ENCODE data around the gene SLC25A4.
"Not testable (repeated sequence)": the region's sequence is repeated elsewhere in the genome, so short reads cannot be mapped to it uniquely, and the experiment has no call there.

SLC25A4 gene

GRCh38 chr4:185112104-185112503, 31.0 kb upstream of the SLC25A4 start:
- no peak overlapping the region for H3K4me3 ChIP-seq (ENCODE audit: low read depth, low read length)
- TF ChIP-seq CTCF (IDR thresholded peaks at IDR 0.05; ENCODE audit: low read depth, low read length): no peak

- no peak for TF ChIP-seq CTCF (IDR thresholded peaks at IDR 0.05; ENCODE audit: low read depth, low read length)
- H3K4me3 ChIP-seq (ENCODE audit: low read depth, low read length): no peak overlapping the region
These were observed 29.7 kb upstream of the SLC25A4 start for GRCh38 chr4:185113340-185113739.

GRCh38 chr4:185115827-185116232, 27.2 kb upstream of the SLC25A4 start:
- H3K4me3 ChIP-seq (ENCODE audit: low read depth, low read length): no peak overlapping the region
- TF ChIP-seq CTCF (IDR thresholded peaks at IDR 0.05; ENCODE audit: low read depth, low read length): no peak

- no peak for TF ChIP-seq CTCF (IDR thresholded peaks at IDR 0.05; ENCODE audit: low read depth, low read length)
- no peak overlapping the region for H3K4me3 ChIP-seq (ENCODE audit: low read depth, low read length)
These were observed 25.6 kb upstream of the SLC25A4 start for GRCh38 chr4:185117300-185117934.

GRCh38 chr4:185118876-185119275, 24.2 kb upstream of the SLC25A4 start:
- no peak overlapping the region for H3K4me3 ChIP-seq (ENCODE audit: low read depth, low read length)
- TF ChIP-seq CTCF (IDR thresholded peaks at IDR 0.05; ENCODE audit: low read depth, low read length): no peak

- H3K4me3 ChIP-seq (ENCODE audit: low read depth, low read length): not testable (repeated sequence)
These were observed 23.6 kb upstream of the SLC25A4 start for GRCh38 chr4:185119467-185119866.

GRCh38 chr4:185119927-185120630, 23.0 kb upstream of the SLC25A4 start:
- TF ChIP-seq CTCF (IDR thresholded peaks at IDR 0.05; ENCODE audit: low read depth, low read length): no peak
- H3K4me3 ChIP-seq (ENCODE audit: low read depth, low read length): no peak overlapping the region

GRCh38 chr4:185120631-185120946, 22.5 kb upstream of the SLC25A4 start:
- no peak for TF ChIP-seq CTCF (IDR thresholded peaks at IDR 0.05; ENCODE audit: low read depth, low read length)
- no peak overlapping the region for H3K4me3 ChIP-seq (ENCODE audit: low read depth, low read length)

All from WI38 (cell line).